GM12874 (cell line): ENCODE results near the gene BRD1.

Experiments
- CTCF ChIP-seq: IDR thresholded peaks from 2 replicates; pipeline ENCODE4 v1.5.1; 2011; ENCODE audit warnings: low read depth, mild to moderate bottlenecking, control low read depth, low read length, moderate library complexity; ENCODE audit not compliant: insufficient read depth

Gene BRD1

GRCh38 chr22:49724030-49724892, 103.4 kb downstream of the BRD1 start:
- TF ChIP-seq CTCF = no peak

GRCh38 chr22:49723478-49724029, 104.1 kb downstream of the BRD1 start:
- no peak for TF ChIP-seq CTCF
